Breast epithelium (tissue), 3 donors: ENCODE results near the gene ATP1A2.

Experiments used
- CTCF ChIP-seq, 3 donors: fragments of 450-650 bp; IDR thresholded peaks; one replicate each; pipeline ENCODE4 v1.5.1; 2016 to 2017; ENCODE audit warnings: antibody characterized with exemption in 3 of 3, mild to moderate bottlenecking in 3 of 3, moderate library complexity in 3 of 3
- POLR2A ChIP-seq: fragments of 450-650 bp; IDR thresholded peaks from one replicate; pipeline ENCODE4 v1.6.1; 2016; ENCODE audit warnings: antibody characterized with exemption, mild to moderate bottlenecking, moderate library complexity

DNA sequence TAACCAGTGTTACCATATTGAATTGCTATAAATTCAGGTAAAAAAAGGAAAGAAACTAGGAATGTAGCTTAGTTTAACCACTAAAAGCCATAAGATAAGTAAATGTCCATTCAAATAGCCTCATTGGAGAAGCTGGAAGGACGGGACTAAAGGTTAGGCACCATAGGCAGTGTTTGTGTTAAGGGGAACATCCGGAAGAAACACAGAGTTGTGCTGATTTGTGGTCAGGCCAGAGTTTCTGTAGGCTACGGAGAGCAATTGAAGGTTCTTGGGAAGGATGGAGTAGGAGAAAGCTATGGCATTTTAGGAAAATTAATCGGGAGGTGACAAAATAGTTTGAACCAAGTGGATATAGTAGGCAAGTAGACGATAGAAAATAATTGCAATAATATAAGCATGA lies 44.3 kb upstream of the ATP1A2 start:
- no peak for TF ChIP-seq POLR2A
- TF ChIP-seq CTCF (IDR thresholded peaks at IDR 0.05), result no peak
